Right renal cortex interstitium (tissue), 3 donors: ENCODE data around the gene OTOF. TPM values are rescaled to one million over a fixed set of nuclear protein-coding genes. Genes with fewer than 3 reads are reported as not detected.

ENCODE experiments used
- DNase-seq, 3 donors: peaks; one replicate each; pipeline ENCODE4 v3.0.0-alpha.2; 2013; ENCODE audit warnings: low read depth in 3 of 3, low spot score in 2 of 3
- polyA plus RNA-seq, 3 donors: library from polyadenylated mRNA; unstranded; fragments of 120-200 nt; gene quantifications; one replicate each; pipeline ENCODE4 v1.2.1, GENCODE V29; 2013; ENCODE audit not compliant: insufficient read length in 3 of 3

Gene OTOF
- polyA plus RNA-seq, 3 donors: 0.11 to 0.14 (median 0.14) TPM

DNA sequence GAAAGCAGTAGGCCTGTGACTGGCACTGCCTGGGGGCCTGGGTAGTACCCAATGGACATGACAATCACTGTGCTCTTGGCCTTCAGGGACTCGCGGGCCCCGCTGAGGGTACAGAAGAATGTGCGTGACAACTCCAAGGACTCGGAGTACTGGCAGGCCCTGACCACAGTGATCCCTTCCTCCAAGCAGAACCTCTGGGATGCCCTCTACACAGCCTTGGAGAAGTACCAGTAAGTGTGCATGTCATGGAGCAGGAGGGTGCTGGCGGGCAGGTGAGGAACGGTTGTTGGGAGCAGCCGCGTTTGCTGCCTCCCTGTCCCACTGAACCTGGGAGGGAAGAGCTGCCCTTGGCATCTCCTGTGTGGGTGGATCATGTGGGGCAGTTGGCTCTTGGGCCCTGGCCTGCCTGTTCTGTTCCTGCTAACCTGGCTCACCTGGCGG is 23.3 kb downstream of the OTOF start:
- DNase-seq: no peak

DNA sequence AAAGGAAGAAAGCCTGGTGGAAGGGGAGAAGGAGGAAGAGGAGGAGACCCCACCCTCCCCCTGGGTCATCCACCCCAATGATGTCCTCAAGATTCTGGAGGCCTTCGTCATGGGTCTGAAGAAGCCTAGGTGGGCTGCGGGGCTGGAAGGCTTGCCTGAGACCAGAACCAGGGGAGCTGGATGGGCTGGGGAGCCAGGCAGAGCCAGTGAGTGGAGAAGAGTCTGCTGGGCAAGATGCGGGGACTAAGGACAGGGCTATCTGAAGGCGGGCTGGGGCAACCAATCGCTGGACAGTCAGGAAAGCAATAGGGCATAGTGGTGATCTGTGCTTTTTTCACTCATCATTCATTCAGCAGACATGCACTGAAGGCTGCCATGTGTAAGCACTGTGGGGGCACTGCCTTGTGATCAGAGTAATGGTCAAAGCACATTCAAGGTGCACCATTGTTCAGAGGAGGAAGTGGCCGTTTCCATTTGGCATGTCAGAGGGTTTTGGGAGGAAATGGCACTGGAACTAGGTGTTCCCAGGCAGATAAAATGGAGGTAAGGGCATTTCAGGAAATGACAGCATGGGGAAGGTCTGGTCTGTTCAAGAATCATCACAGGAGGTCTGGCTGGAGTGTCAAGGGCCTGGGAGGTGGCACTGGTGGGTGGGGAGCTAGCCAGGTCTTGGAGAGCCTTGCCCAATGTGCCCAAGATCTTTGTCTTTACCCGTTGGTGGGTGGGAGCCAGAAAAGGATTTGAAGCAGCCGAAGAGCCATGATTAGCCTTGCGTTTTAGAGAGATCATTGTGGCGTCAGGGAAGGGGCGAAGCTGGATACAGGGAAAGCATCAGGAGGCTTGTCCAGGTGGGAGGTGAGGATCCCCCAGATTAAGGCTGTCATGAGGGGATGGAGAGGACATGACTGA is 24.2 kb downstream of the OTOF start:
- no peak for DNase-seq

- no peak for DNase-seq
Measured at GRCh38 chr2:26451700-26452099, 26.2 kb downstream of the OTOF start.

GRCh38 chr2:26450031-26450635 is 27.8 kb downstream of the OTOF start:
- no peak for DNase-seq

- DNase-seq: no peak
Measured at GRCh38 chr2:26449278-26450030, 28.5 kb downstream of the OTOF start.

GRCh38 chr2:26448651-26449050 is 29.3 kb downstream of the OTOF start:
- DNase-seq: no peak

- no peak for DNase-seq
Measured at GRCh38 chr2:26444236-26444635, 33.7 kb downstream of the OTOF start.

DNA sequence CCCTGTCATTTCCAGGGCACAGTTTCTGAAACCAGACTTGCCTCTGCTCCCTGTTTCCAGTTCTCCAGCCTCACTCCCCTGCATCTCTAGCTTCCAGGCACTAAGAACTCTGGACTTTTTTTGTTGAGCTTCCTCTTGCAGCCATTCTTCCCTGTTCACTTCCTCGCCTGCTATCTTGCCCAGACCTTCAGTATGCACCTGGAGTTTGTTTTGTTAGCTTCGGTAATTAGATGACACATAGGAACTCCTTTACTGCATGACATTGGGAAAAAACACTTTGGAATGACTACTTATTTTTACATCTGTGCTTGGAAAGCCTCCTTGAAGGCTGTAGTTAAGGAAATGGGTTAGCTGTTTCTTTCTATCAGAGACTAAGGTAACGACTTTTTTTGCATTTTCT is 35.2 kb downstream of the OTOF start:
- no peak for DNase-seq

- no peak for DNase-seq
Measured at GRCh38 chr2:26442301-26442700, 35.6 kb downstream of the OTOF start.

GRCh38 chr2:26438926-26439325 is 39.0 kb downstream of the OTOF start:
- DNase-seq: no peak

- DNase-seq: no peak
Measured at GRCh38 chr2:26438526-26438925, 39.4 kb downstream of the OTOF start.

DNA sequence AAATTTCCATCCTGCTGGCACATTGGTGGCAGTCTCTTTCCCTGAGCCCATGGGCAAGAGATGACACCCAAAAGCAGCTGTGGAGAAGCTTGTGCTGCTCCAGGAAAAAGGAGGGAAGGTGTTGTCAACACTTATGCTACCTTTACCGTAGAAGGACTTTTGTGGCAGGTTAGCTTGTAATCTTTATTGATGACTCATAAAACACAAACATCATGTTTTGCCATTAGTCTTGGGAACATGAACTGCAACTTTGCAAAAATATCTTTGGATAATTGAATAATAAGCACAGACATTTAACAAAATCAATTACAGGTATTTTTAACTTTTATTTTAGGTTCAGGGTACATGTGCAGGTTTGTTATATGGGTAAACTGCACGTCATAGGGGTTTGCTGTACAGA is 42.8 kb downstream of the OTOF start:
- DNase-seq: no peak

GRCh38 chr2:26432859-26433258 is 45.1 kb downstream of the OTOF start:
- DNase-seq: no peak

- no peak for DNase-seq
Measured at GRCh38 chr2:26432363-26432762, 45.6 kb downstream of the OTOF start.

GRCh38 chr2:26430826-26431225 is 47.1 kb downstream of the OTOF start:
- no peak for DNase-seq

- DNase-seq: no peak
Measured at GRCh38 chr2:26429779-26430578, 47.9 kb downstream of the OTOF start.

DNA sequence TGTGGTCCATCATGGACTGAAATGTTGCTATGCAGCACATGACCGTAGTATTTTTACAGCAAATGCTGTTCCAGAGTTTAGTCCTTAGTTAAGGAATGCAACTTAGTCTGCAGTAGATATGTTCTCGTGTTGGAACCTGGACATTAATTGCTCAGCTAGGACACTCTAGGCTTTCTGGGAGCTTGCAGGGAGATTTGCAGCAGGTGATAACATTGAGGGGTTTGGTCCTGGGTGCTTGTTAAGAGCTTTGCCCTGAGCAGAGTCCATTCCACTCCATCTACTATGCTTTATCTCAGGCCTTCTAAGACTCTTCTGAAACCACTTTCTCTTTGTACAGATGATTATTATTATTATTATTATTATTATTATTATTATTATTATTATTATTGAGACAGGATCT is 49.1 kb downstream of the OTOF start:
- no peak for DNase-seq

DNA sequence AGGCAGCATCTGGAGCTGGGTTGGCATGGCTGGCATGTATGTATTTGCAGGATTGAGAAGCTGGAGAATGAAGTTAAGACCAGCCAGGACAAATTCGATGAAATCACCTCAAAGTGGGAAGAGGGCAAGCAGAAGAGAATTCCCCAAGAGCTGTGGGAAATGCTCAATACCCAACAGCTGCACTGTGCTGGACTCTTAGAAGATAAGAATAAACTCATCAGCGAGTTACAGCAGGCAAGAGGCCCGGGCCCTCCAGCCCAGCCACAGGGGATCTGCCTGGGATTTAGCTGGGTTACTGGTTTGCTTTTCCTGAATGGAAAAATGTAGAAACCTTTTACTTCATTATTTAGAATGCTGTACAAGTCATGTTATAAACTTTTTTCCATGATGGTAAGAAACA is 53.7 kb downstream of the OTOF start:
- no peak for DNase-seq

GRCh38 chr2:26423750-26424149 is 54.2 kb downstream of the OTOF start:
- no peak for DNase-seq

DNA sequence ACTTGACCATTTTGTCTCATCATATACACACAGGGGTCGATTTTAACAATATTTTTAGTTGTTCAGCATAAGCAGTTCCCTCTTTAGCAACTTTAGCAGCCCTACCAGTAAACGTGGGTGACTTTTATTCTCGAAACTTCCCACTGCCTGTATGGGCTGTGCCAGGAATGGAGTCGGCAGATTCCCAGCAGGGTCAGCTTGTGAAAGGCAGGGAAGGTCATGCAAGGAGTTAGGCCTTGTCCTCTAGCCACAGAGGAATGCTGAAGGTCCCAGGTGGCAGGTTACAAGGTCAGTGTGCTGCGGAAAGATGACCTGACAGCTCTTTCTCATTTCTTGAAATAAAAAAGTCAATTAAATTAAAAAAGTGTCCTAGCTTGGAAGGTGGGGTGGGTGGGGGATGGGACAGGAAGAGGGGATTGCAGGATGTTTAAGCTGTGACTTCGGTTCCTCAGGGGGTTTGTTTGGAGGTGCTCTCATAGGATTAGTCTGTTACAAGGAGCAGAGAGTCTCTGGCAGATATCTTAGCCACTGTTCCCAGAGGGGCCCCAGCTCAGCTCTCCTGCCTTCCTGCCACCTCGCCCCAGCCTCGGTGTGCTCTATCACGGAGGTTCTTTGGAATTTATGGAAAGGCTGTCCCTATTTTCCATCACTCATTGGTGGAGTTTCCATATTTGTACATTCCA is 54.8 kb downstream of the OTOF start:
- DNase-seq: no peak
